ENCODE results near the gene BHLHE23. TPM values are rescaled to one million over a fixed set of nuclear protein-coding genes. Genes with fewer than 3 reads are reported as not detected.

Gene BHLHE23
- total RNA-seq, 1 donor from 2014 or later, result not detected

DNA sequence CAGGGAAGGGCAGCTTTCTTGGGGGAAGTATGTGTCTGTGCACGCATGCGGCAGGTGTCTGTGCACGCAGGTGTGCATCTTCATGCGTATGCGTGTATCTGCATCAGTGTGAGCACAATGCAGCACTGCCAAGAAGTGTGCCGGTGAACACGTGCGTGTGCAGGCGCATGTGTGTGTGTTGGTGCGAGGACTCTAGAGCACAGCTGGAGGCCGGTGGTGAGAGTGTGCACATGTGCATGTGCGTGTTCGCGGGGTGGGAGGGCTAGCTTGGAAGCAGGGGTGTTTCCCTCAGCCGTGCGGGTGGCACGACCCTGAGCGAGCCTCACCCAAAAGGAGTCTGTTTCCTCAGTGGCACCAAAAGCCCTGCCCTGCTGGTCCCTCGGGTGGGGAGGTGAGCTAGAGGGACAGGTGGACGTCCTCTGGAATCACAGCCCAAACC is 46.7 kb downstream of the BHLHE23 start:
- TF ChIP-seq, protein P1, sequence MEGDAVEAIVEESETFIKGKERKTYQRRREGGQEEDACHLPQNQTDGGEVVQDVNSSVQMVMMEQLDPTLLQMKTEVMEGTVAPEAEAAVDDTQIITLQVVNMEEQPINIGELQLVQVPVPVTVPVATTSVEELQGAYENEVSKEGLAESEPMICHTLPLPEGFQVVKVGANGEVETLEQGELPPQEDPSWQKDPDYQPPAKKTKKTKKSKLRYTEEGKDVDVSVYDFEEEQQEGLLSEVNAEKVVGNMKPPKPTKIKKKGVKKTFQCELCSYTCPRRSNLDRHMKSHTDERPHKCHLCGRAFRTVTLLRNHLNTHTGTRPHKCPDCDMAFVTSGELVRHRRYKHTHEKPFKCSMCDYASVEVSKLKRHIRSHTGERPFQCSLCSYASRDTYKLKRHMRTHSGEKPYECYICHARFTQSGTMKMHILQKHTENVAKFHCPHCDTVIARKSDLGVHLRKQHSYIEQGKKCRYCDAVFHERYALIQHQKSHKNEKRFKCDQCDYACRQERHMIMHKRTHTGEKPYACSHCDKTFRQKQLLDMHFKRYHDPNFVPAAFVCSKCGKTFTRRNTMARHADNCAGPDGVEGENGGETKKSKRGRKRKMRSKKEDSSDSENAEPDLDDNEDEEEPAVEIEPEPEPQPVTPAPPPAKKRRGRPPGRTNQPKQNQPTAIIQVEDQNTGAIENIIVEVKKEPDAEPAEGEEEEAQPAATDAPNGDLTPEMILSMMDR (conservative IDR thresholded peaks at IDR 0.05; ENCODE audit: low read depth, low read length), result no peak
- DNase-seq (ENCODE audit: low read depth), result no peak
- no peak overlapping the region for H3K4me3 ChIP-seq (ENCODE audit: low read depth, low read length)

DNA sequence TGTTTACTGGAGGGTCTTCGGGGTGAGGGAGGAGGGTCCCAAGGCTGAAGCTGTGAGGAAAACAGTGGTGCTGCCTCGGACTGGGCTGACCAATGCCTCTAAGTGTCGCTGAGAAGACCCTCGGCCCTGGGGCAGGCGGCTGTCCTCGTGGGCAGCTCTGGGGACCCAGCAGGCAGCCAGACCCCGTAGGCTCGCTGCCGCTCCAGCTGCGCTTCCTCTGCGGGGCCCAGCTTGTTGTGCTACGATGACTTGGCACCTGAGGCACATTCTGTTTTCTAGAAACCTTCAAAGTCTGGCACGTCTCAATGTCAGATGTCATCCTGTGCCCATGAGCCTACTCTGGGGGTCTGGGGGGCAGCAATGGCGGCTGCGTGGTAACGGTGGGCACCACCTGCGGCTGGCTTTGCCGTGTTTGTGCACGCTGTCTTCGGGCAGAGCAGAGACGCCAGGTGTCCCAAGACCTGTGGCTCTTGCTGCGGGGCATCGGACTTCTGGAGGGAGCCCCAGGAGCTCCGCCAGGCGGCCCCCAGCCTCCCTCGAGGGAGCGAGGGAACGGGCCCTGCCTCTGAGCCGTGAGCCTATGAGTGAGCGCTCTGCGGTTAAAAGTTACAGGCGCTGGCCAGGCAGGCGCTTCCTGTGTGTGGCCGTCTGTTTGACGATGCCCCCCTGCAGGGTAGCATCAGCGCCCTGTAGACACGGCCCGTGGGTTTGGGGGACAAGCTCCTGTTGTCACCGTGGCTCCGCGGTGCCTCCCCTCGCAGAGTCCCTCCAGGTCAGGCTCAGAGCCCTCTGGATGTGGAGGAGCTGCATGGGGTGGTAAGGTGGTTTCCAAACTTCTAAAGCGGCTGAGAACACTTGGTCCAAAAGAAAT is 47.4 kb downstream of the BHLHE23 start:
- no peak overlapping the region for H3K4me3 ChIP-seq (ENCODE audit: low read depth, low read length)
- TF ChIP-seq, protein P1 (conservative IDR thresholded peaks at IDR 0.05; ENCODE audit: low read depth, low read length), result no peak

DNA sequence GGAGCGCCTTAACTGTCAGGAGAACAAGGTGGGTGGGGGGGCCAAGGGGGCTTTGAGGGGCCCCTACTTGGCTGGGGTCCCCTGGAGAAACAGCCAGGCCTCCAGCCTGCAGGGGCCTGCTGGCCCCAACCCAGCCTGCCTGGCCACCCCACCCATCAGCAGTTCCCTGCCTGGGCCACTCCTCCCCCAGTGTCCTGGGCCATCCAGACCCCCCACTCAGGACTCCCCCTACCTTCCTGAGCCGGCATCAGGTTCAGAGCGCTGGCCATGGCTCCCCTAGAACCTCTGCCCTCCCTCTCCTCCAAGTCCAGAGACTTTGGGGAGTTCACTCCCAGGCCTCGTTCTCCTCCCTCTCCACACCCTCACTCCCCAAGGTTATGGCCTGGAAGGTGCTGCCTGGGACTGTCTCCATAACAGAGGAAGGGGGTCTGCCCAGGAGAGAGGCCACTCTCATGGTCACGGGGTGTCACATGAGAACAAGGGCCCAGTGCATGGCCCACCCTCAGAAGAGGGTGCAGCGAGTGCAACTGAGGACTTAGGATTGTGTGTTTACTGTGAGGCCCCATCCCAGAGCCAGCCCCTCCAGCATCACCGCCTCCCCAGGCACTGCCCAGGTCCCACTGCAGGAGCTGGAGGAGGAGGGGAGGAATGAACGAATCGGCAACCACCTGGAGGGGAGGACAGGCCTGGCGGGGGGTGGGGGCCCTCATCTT is 48.2 kb downstream of the BHLHE23 start:
- no peak overlapping the region for H3K4me3 ChIP-seq (ENCODE audit: low read depth, low read length)
- DNase-seq (ENCODE audit: low read depth), result no peak
- TF ChIP-seq, protein P1 (conservative IDR thresholded peaks at IDR 0.05; ENCODE audit: low read depth, low read length), result no peak

More for the DNA sequence above, 47.4 kb downstream of the BHLHE23 start:
- no peak for DNase-seq (ENCODE audit: low read depth)

DNA sequence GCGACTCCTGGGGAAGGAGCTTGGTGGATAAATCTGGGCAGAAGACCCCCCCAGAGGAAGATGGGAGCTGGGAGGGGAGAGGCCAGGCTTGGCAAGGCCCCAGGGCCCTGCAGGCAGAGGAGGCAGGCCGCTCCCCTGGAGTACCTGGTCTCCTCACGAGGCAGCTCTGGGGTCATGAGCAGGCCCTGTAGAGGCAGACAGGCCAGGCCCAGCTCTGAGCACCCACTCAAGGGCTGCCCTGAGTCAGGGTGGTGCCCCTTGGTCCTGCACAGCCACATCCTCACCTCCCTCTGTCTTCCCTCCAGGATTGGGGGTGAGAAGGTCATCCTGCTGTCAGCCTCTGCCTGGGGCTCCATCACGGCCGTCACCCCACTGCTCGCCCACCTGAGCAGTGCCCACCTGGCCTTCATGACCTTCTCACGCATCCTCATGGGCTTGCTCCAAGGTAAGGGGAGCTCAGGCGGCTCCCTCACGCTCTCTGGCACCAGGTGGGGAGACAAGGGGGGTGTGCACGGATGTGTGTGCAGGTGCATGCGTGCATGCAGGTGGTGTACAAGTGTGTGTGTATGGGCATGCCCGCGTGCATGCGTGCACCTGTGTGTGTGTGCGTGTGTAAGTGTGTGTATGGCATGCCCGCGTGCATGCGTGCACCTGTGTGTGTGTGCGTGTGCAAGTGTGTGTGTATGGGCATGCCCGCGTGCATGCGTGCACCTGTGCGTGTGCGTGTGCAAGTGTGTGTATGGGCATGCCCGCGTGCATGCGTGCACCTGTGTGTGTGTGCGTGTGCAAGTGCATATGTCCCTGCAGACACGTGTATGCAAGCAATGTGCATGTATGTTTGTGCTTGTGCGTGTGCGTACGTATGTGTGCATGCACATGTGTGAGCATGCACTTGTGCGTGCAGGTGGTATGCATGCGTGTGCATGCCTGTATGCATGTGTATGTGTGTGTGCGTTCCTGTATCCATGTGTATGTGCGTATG is 49.3 kb downstream of the BHLHE23 start:
- DNase-seq (ENCODE audit: low read depth), result no peak
- TF ChIP-seq, protein P1 (conservative IDR thresholded peaks at IDR 0.05; ENCODE audit: low read depth, low read length), result no peak
- no peak overlapping the region for H3K4me3 ChIP-seq (ENCODE audit: low read depth, low read length)

DNA sequence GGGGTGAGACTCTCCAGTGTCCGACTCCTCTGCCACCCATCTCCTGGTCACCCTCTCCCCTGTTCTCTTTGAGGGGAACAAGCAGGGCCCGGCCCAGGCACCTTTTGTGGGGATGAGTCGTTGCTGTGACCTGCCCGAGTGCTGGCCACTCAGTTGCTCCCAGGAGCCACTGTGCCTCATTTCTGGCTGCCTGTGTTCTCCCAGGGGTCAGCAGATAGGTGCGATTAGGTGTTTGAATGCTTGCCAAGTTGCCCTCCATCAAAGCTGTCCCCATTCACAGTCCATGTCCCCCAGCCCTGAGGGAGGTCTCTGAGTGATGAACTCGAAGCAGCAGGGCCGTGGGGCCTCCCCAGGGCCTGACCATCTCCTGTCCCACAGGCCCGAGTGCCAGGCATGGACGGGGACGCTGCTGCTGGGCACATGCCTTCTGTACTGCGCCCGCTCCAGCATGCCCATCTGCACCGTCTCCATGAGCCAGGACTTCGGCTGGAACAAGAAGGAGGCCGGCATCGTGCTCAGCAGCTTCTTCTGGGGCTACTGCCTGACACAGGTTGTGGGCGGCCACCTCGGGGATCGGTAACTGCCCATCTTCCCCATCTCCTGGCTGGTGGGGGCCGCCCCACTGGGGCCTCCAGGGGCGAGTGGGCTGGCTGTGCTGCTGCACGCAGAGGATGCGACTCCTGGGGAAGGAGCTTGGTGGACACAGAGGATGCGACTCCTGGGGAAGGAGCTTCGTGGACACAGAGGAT is 50.2 kb downstream of the BHLHE23 start:
- no peak for DNase-seq (ENCODE audit: low read depth)
- no peak overlapping the region for H3K4me3 ChIP-seq (ENCODE audit: low read depth, low read length)
- TF ChIP-seq, protein P1 (conservative IDR thresholded peaks at IDR 0.05; ENCODE audit: low read depth, low read length), result no peak

Other genes starting within 250 kb of the BHLHE23 start
- gene MRGBP, start 210.5 kb downstream of the BHLHE23 start, total RNA-seq, result 14.6 and 23.4 TPM in 2 replicates
- gene OGFR, start 202.1 kb downstream of the BHLHE23 start, total RNA-seq, result 57.6 and 61.1 TPM in 2 replicates
- 2.8 and 4.6 TPM in 2 replicates for gene COL9A3, start 189.9 kb downstream of the BHLHE23 start, total RNA-seq
- gene TCFL5, start 145.1 kb downstream of the BHLHE23 start, total RNA-seq, result 5.7 and 7.2 TPM in 2 replicates
- gene DIDO1, start 80.5 kb downstream of the BHLHE23 start, total RNA-seq, result 26.9 and 32.3 TPM in 2 replicates
- gene GID8, start 68.8 kb downstream of the BHLHE23 start, total RNA-seq, result 23.2 and 23.6 TPM in 2 replicates
- gene SLC17A9, start 54.3 kb downstream of the BHLHE23 start, total RNA-seq, result 17.4 and 19.5 TPM in 2 replicates
- gene YTHDF1, start 209.2 kb upstream of the BHLHE23 start, total RNA-seq, result 20.4 and 30.5 TPM in 2 replicates
- 1.1 and 10.6 TPM in 2 replicates for gene BIRC7, start 228.9 kb upstream of the BHLHE23 start, total RNA-seq
- 1.4 and 4.0 TPM in 2 replicates for gene NKAIN4, start 247.5 kb upstream of the BHLHE23 start, total RNA-seq

All from epithelial cell of proximal tubule (primary cell).